Right lung (tissue), 5 donors: ENCODE measurements around the gene SMYD3. TPM values are rescaled to one million over a fixed set of nuclear protein-coding genes. Genes with fewer than 3 reads are reported as not detected.
"Not testable (repeated sequence)": the region's sequence is repeated elsewhere in the genome, so short reads cannot be mapped to it uniquely, and the experiment has no call there.

Experiments used
- DNase-seq, 2 donors: peaks; one replicate each; pipeline ENCODE4 v3.0.0-alpha.2; 2013
- polyA plus RNA-seq, 5 donors: library from polyadenylated mRNA; unstranded; fragments of 120-200 nt; gene quantifications; one replicate each; pipeline versions ENCODE4 v1.2.1 to v1.2.3, GENCODE V29; 2013; ENCODE audit warnings: inconsistent platforms in 1 of 5, low replicate concordance in 1 of 5; ENCODE audit not compliant: insufficient read length in 5 of 5, insufficient read depth in 1 of 5

Gene SMYD3
- polyA plus RNA-seq, 5 donors: 20.9 to 28.5 (median 24.4) TPM

DNA sequence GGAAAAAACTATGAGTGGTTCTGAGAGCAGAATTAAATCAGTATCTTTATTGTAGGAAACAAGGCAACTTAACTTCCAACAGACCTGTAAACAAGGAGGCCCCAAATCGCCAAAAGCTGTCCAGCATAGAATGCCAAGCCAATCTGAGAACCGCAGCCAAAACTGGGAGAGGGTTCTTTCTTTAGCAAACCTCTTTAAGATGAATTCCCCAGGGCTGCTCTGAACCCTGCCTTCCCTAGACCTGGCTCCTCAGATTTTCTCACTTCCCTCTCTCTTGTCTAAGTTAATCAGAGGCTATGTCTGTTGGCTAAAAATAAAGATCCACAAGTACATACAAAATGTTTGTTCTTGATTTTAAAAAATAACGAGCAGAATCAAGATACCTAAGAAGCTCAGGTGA lies 141.4 kb downstream of the SMYD3 start:
- DNase-seq: no peak

DNA sequence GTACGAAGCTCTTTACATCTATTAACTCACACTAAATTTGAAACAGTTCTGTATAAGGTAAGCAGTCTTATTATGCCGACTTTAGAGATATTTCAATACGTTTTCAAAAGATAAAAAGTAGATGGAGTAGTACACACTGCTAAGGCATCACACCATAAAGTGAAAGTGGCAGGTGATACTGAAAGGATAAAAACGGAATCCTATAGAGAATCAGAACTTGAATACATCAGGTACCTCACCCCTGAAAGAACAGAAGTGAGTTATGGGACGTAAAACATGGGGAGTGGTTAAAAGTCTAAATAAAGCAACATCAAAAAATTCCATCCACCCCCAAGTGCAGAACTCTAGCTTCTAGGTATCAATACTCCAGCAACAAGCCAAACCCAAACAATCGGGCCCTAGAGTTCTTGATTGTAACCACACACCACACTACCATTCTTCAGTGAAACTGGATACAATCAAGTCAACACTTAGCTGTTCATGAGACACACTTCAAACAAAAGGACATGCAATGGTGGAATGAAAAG lies 142.6 kb downstream of the SMYD3 start:
- DNase-seq: no peak

DNA sequence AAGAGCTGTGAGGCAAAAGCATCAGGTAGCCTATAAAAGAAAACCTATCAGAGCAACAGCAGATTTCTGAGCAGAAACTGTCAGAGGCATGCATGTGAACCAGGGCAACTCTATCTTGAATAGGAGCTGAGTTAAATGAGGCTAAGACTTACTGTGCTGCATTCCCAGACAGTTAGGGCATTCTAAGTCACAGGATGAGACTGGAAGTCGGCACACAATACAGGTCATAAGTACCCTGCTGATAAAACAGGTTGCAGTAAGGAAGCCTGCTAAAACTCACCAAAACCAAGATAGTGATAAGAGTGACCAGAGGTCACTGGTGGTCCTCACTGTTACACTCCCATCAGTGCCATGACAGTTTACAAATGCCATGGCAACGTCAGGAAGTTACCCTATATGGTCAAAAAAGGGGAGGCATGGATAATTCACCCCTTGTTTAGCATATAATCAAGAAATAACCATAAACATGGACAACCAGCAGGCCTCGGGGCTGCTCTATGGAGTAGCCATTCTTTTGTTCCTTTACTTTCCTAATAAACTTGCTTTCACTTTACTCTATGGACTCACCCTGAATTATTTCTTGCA lies 150.0 kb downstream of the SMYD3 start:
- not testable (repeated sequence) for DNase-seq

DNA sequence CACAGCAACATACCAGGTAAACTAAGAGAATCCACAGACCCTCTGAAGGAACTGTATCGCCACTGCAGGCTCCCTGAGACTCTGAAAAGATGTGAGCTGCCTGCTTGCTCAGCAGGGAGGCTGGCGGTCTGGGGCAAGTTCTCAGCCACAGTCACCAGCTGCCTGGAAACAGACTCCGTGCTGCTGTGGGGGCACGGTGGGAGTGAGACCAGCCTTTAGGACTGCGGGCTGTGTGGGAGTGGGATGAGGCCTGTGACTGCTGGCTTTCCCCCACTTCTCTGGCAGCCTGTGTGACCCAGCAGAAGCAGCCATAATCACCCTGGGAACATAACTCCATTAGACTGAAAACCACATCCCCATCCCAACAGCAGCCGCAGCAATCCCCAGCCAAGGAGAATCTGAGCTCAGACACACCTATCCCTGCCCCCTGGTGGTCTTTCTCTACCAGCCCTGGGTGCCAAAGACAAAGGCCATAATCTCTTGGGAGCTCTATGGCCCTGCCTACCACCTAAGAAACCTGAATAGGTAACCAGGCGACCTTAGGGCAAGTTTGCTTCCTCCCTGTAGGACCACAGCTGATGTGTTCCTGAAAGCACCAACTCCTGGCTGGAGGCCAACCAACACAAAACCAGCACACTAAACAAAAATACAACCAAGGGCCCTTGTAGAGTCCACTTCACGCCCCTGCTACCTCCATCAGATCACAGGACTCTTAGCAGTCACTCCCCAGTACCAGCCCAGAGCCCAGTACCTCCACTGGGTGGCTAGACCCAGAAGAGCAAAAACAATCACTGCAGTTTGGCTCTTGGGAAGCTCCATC lies 151.5 kb downstream of the SMYD3 start:
- no peak for DNase-seq

DNA sequence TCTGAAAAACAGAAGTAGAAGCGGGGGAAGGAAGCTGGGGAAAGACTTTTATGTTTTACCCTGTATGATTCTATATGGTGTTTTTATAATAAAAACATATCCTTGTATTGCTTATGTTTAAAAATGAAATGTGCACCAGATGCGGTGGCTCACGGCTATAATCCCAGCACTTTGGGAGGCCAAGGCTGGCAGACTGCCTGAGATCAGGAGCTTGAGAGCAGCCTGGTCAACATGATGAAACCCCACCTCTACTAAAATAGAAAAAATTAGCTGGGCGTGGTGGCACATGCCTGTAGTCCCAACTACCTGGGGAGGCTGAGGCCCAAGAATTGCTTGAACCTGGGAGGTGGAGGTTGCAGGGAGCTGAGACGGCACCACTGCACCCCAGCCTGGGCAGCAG lies 155.4 kb downstream of the SMYD3 start:
- no peak for DNase-seq

DNA sequence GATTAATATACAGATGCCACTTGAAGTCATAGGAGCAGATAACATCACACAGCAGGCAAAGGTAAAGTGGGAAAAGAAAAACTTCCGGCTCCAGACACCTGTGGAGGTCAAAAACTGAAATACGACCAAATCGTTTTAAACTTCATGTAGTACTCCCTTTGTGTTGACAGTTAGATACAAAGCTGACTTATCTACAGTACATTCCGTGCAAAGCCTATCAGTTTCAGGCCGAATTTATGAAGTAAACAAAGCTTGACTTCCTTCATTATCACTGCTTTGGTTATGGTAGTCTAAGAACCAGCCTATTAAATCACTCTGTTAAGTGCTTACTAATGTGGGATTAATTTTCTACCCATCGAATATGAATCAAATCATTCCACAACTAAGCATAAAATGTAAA lies 156.3 kb downstream of the SMYD3 start:
- no peak for DNase-seq

DNA sequence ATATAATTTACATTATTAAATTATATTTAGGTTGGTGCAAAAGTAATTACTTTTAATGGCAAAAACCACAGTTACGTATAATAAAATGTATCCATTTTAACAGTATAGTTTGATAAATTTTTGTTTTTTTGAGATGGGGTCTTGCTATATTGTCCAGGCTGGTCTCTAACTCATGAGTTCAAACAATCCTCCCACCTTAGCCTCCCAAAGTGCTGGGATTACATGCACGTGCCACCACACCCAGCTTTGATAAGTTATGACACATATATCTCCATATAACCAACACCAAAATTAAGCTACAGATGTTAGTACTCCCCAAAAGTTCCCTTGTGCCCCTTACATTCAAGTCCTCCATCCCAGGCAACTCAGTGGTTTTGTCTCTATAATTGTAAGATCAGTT lies 163.1 kb downstream of the SMYD3 start:
- DNase-seq: no peak

DNA sequence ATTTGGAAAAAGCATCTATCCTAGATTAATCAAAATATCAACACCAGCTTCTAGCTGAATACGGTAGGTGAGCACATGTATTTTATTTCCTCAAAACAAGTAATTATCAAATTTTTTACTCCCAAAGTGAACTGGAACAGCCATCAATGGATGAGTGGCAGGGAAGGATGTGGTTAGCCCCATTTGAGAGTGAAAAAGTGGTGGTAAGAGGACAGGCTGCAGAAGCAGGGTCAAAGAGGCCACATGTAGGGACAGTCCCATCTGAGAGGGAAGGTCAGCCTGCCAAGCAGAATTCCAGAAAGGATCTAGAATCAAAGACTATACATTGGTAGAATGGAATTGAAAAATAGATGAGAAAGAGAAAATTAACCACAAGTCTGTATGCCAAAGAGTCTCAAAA lies 163.8 kb downstream of the SMYD3 start:
- DNase-seq: no peak

DNA sequence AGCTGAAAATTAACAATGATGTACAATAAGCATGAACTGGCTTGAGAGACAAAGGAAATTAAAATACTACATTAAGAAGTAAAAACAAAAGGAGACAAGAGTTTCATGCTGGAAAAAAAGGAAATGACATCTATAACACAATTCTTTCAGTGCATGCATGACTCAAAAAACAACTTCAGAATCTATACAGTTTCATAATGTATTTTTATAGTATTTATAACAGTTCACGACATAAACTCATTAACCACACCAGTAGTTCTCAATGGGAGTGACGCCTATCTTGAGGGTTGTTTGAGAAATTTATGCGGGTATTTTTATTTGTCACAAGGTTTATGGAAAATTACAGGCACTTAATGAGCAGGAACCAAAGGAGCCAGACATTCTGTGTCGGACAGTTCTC lies 168.5 kb downstream of the SMYD3 start:
- no peak for DNase-seq

DNA sequence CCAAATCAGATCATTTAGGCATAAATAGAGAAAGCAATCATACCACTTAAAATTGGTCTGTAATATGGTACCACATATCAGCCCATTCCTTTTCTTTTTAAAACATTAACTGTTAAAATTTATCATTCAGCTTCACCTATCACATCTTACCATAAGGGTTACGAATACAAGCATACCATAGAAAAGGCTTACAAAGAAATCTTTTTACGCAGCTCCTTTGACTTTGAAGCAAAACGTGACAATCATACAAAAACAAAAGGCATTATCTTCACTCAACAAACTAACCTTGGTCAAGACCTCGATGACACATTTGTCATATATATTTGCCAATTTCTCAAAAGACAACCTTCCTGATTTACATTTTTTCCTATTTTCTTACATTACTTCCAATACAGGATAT lies 169.0 kb downstream of the SMYD3 start:
- no peak for DNase-seq

DNA sequence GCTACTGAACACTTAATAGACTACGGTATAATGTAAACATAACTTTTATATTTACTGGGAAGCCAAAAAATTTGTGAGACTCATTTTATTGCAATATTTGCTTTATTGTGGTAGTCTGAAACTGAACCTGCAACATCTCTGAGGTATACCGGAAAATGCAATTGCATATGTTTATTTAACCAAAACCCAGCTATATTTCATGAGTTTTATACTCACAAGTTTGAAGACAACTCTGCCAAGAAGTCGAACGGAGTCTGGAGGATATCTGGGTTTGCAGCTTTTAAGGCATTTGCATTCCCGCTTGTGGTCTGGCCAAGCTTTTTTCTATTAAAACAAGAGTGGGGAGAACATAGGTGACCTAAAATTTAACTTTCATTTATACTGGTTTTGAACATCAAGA lies 171.9 kb downstream of the SMYD3 start:
- DNase-seq: no peak

DNA sequence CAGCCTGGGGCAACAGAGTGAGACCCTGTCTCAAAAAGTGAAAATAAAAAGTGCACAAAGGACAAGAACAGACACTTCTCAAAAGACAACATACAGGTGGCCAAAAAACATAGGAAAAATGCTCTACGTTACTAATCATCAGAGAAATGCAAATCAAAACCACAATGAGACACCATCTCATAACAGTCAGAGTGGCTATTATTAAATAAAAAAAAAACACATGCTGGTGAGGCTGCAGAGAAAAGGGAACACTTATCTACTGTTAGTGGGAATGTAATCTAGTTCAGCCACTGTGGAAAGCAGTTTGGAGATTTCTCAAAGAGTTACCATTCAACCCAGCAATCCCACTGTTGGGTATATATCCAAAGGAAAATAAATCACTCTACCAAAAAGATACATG lies 173.2 kb downstream of the SMYD3 start:
- no peak for DNase-seq

DNA sequence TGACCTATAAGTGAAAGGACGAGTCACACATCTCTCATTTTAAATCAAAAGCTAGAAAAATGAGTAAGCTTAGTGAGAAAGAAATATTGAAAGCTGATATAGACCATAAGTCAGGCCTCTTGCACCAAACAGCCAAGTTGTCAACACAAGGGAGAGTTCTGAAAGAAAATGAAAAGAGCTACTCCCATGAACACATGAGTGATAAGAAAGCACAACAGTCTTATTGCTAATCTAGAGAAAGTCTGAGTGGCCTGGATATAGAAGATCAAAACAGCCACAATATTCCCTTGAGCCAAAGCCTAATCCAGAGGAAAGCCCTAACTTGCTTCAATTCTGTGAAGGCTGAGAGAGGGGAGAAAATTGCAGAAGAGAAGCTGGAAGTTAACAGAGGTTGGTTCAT lies 175.0 kb downstream of the SMYD3 start:
- no peak for DNase-seq

DNA sequence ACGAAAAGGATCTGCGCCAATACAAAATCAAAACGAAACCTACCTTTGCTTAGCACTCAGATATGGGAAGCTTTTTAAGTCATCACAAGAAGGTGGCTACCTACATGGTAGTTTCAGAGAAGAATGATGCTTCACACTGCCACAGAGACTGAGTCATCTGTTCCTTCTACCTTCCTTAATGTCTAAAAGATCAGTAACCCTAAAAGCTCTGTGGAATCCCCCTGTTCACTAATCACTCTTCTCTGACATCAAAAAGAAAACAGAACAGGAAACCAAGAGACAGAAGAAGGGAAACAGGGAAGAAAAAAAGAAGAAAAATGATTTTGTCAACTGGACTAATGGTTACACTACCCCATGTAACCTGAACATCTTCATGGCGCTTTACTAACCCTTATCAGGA lies 177.2 kb downstream of the SMYD3 start:
- no peak for DNase-seq

DNA sequence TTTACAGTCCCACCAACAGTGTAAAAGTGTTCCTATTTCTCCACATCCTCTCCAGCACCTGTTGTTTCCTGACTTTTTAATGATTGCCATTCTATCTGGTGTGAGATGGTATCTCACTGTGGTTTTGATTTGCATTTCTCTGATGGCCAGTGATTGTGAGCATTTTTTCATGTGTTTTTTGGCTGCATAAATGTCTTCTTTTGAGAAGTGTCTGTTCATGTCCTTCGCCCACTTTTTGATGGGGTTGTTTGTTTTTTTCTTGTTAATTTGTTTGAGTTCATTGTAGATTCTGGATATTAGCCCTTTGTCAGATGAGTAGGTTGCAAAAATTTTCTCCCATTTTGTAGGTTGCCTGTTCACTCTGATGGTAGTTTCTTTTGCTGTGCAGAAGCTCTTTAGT lies 177.8 kb downstream of the SMYD3 start:
- DNase-seq: not testable (repeated sequence)

DNA sequence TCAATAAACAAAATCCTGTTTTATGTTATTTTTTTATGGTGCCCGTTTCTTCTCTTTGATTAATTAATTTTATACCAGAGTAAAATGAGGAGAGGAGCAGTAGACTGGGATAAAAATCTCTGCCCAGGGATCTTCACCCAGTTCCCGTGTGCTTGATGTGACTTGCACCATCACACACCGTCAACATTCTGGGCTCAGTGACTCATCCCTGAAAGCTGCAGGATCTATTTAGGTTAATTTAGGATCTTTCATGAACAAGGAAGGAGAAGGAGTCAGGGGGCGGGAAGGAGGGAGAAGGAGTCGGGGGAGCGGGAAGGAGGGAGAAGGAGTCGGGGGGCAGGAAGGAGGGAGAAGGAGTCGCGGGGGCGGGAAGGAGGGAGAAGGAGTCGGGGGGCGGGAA lies 182.4 kb downstream of the SMYD3 start:
- no peak for DNase-seq

DNA sequence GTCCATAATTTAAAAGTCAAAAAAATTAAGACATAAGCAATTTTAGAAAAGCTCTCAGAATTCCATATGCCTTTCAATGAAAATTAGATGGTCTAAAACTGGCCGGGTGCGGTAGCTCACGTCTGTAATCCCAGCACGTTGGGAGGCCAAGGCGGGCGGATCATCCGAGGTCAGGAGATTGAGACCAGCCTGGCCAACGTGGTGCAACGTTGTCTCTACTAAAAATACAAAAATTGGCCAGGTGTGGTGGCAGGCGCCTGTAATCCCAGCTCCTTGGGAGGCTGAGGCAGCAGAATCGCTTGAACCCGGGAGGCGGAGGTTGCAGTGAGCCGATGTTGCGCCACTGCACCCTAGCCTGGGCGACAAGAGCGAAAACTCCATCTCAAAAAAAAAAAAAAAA lies 183.0 kb downstream of the SMYD3 start:
- DNase-seq: not testable (repeated sequence)

DNA sequence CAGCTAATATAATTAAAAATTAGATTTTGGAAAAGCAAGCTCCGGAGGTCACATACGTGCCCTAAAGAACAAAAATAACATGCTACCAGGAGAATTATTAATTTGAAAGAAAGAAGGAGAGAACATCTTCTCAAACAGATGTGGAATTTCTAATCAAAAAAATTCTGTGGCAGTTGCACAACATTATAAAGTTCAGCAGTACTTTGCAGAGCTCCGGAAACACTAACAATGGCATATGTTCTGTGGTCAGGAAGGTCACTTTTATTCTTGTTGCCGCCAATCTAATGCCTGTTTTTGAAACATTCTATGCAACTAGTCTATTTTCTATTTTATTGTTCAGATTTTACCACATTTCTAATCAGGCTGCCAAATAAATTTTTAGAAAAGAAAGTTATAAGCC lies 186.8 kb downstream of the SMYD3 start:
- no peak for DNase-seq

DNA sequence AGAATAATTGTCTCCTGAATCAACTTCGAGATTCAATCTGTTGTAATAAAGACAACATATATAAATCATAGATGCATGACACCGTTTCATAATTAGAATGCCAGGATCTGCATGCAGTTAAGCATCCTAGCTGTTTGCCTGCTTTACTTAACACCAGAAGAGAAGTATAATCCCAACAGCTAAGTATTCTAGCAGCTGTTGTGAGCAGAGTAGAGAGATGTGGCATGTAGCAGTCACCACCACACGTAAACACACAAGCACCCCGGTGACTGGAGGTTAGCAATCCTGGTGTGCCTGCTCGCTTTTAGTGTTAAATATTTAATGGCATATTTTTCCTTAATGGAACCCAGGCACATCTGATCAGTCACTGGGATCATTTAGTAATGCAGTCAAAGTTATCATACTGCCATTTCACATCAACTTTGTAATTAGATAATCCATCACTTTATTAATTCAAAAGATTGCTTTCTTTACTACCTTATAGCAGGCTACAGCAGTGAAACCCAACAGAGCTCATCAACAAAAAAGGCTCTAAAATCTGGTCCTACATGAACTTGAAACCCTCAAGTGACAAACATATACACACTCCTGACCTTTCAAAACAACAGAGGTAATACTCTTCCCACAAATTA lies 187.9 kb downstream of the SMYD3 start:
- no peak for DNase-seq

DNA sequence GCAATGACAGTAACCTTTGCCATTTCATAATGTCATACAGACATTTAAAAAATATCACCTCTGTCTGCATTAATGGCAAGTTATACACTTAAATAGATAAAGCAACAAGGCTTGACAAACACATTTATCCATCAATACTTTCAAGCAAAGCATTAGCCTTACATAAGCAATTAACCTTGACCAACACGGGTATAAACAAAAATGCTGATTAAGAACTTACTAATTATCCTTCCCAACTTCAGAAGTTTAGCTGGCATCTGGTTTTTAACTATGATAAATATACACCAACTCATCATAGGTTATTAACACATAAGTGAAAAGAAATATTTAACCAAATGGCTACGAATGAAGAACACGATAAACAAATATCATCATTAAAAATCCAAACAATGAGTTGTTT lies 188.5 kb downstream of the SMYD3 start:
- DNase-seq: no peak

DNA sequence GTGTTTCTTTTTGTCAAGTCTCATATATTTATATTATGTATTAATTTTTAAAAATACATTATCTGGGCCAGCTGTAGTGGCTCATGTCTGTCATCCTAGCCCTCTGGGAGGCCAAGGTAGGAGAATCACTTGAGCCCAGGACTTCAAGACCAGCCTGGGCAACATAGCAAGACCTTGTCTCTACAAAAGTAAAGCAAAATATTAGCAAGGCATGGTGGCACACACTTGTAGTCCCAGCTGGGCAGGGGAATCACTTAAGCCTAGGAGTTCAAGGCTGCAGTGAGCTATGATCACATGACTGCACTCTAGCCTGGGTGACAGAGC lies 189.1 kb downstream of the SMYD3 start:
- DNase-seq: no peak

DNA sequence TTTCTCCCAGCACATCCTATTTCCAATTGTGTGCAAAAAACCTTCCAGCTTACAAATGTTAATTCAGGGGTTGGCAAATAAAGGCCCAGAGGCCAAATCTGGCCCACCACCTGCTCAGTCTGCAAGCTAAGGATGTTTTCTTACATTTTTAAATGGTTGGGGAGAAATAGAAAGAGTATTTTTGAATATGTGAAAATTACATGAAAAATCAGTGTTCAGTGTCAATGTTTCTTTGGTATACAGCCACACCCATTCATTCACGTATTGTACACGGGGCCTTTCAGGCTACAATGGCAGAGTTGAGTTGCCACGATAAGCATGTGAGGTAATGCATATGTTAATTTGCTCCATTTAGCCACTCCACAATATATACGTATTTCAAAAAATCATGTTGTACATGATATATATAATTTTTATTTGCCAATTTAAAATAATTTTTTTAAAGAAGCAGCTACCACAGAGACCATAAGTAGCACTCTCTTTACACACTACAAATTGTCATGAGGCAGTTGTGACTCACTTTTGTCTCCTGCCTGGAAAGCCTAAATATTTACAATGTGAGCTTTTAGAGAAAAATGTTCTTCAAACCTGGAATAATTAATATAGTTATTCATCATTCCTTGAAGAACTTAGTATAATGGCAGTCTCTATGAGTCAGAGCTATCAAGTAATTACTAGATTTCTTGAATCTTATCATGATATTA lies 189.6 kb downstream of the SMYD3 start:
- DNase-seq: no peak

DNA sequence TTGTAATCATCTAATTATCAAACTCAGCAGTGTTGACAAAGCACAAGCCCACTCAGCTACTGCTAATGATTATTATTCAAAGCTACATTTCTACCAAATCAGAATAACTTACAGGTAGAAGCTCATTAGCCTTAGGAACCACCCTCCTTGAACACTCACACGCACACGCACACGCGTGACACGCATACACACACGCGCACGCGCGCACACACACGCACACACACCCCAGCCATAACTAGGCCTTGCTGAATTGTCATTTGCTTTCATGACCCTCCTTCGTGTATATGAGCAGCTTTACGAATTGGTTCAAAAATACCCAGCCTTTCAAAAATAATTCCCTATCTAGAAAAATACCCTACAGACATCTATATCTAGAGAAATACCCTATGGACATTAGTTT lies 195.6 kb downstream of the SMYD3 start:
- no peak for DNase-seq
